OCI-M2 (cell line): ENCODE measurements around the gene CD302.
"Not testable (repeated sequence)": the region's sequence is repeated elsewhere in the genome, so short reads cannot be mapped to it uniquely, and the experiment has no call there.

ENCODE experiments used
- DNase-seq: peaks from one replicate; lab custom pipeline; 2025; ENCODE audit not compliant: unreplicated experiment; lab: John Stamatoyannopoulos, UW

CD302 gene, protein sequence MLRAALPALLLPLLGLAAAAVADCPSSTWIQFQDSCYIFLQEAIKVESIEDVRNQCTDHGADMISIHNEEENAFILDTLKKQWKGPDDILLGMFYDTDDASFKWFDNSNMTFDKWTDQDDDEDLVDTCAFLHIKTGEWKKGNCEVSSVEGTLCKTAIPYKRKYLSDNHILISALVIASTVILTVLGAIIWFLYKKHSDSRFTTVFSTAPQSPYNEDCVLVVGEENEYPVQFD

DNA sequence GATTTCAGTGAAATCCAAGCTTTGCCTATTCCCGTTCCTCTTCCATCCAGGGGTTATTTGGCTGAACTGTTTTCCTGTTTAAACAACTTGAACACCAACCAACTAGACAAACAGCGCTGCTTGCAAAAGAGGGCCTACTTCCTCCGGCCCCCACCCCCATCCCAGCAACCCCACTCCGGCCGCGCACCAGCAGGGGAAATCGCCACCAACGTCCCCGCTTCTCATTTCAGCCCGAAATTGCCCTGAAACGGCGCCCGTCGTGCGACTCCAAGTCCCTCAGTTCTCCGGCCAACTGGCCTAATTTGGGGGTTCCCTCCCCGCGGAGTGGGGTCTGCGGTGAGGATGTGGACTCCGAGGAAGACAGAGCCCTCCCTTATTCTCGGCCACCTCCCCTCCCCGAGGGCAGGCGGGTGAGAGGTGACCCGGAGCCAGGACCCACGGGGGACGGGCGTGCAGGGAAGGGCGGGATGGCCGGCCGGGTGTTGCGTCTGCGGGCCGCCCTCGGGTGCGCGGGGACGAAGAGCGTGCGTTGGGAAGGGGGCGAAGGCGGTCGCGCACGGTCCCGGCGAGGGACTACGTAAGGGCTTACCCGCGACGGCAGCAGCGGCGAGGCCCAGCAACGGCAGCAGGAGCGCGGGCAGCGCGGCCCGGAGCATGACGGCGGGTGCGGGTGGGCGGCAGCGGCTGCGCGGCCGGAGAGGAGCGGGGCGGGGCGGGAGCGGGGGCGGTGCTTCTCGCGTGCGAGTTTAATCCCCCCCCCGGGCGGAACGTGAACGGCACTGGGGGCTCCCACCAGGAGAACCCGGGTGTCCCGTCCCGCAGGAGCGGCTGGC is at the start of gene CD302:
Gene CD302 (minus strand): TSS at position 666 of the 833 bp plus-strand sequence. CDS start 10 bp downstream, at position 656.
- DNase-seq = no peak

DNA sequence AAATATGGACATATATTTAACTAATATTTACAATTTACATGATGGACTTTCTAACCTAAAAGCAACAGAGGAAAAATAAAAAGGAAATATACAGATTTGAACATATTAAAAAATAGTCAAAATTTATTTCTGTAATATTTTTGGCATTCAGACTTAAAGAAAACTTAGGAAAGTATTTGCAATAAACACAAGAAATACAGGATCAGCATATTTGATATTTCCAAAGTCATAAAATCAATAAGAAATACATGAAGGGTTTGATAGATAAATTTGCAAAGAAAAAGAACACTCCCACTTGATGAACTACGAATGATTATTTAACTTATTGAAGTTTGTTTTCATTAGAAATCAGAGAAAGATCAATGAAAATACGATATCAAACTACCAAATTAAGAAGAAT is 48.6 kb upstream of the CD302 start:
- no peak for DNase-seq

DNA sequence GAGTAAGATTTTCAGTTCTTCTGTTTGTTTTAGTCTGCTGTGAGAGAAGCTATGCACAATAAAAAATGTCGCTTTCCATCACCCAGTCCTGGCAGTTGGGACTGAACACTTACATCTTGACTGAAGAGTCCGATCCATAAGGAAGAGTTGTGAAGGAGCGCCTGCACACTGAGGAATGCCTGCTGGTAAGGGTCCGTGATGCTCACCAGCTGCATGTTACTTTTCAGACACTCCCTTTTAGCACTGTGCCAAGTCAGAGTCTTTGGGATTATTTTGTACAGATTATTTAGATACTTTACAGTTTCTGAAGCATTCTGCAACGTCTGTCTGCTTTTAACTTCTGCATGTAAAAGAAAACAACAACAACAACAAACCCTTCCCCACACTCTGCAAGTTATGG is 42.6 kb upstream of the CD302 start:
- no peak for DNase-seq

DNA sequence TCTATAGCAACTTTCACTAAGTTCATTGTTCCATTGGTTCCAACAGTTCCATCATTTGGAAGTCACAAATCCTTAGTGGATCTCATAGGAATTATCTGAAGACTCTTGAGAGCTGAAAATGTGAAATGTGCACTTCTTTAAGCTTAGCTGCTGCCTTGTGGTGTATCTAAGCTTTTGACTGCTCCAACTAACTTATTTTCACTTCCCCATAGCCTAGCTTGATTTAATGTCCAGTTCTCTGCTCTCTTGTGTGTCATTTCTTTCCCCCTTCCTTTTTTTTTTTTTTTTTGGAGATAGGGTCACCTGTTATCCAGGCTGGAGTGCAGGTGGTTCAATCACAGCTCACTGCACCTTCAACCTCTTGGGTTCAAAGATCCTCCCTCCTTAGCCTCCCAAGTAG is 34.9 kb upstream of the CD302 start:
- DNase-seq = no peak

DNA sequence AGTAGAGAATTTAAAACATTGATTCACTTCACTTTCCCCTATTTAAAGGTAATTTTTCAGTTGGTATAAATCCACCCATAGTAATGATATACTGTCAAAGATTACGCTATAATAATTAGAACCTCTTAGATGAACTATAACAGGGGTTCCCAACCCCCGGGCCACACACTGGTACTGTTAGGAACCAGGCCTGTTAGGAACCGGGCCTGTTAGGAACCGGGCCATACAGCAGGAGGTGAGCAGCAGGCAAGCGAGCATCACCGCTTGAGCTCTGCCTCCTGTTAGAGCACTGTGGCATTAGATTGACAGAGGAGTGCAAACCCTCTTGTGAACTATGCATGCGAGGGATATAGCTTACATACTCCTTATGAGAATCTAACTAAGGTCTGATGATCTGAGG is 34.0 kb upstream of the CD302 start:
- DNase-seq = no peak

DNA sequence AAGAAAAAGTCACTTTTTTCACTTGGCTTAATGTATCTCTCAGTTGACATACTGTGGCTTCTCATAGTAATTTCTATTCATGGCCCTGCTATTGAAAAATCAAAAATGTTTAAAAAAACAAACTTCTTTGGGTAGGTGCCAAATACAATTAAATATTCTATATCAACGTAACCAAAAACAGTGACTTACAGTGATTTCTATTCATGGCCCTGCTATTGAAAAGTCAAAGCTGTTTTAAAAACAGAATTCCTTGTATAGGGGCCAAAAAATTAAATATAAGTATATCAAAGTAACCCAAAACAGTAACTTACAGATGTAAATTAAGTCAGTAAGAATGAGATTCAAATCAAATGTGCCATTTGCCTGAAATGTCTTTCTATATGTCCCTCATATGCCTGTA is 31.4 kb upstream of the CD302 start:
- DNase-seq = no peak

DNA sequence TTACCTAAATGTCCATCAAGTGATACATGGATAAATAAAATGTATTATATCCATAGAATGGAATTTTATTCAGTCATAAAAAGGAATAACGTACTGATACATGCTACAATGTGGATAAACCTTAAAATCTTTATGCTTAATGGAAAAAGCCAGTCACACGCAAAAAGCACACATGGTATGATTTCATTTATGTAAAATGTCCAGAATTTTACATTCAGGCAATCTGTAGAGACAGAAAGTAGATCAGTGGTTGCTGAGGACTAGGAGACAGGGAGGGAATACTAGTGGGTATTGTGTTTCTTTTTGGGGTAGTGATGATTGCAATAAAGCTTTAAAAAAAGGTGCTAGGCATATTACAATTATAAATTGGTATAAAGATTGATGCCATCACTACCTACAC is 30.7 kb upstream of the CD302 start:
- no peak for DNase-seq

DNA sequence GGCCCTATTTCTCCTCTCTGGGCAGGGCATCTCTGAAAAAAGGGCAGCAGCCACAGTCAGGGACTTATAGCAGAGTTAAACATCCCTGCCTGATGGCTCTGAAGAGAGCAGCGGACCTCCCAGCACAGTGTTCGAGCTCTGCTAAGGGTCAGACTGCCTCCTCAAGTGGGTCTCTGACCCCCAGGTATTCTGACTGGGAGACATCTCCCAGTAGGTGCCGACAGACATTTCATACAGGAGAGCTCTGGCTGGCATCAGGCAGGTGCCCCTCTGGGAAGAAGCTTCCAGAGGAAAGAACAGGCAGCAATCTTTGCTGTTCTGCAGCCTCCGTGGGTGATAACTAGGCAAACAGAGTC is 24.4 kb upstream of the CD302 start:
- not testable (repeated sequence) for DNase-seq

DNA sequence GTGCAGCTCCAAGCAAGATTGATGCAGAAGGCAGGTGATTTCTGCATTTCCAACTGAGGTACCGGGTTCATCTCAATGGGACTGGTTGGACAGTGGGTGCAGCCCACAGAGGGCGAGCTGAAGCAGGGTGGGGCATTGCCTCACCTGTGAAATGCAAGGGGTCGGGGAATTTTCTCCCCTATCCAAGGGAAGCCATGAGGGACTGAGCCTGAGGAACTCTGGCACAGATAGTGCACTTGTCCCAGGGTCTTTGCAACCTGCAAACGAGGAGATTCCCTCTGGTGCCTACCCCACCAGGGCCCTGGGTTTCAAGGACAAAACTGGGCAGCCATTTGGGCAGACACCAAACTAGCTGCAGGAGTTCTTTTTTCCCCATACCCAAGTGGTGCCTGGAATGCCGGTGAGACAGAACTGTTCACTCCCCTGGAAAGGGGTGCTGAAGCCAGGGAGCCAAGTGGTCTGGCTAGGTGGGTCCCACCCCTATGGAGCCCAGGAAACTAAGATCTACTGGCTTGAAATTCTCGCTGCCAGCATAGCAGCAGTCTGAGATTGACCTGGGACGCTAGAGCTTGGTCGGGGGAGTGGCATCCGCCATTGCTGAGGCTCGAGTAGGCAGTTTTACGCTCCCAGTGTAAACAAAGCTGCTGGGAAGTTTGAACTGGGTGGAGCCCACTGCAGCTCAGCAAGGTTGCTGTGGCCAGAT is 23.9 kb upstream of the CD302 start:
- not testable (repeated sequence) for DNase-seq

DNA sequence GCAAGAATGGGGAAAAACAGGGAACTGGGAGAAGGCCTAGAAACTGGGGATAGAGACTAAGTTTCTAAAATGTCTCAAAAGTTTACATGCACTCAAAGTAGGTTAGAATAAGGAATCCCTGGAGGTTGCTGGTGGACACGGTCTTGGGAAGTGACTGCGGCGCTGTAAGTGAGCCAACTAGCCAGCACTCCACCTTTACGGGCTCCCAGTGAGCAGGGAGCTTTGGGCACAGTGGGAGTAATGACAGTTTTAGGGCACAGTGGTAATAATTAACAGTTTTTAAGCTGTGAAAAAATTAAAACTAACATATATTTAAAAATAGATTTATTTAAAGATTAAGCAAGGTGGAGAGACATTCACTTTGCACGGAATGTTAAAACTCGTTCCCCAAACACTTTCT is 20.9 kb upstream of the CD302 start:
- DNase-seq = no peak

DNA sequence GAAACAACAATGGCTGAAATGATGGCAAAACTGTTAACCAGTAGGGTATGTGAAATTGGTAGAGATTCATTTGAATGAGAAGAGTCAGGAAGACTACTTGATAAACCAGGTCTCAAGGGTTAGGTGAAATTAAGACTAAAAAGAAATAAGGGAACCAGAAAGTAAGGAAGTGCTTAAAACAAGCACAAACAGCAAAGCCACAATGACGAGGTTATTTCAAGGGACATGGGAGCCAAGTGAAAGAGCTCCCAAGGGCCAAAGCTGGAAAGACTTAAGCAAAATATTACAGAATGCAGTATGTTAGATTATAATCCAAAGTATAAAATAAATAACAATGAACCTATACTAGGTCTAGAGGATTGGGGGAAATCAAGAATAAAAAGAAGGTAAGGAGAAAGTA is 19.3 kb upstream of the CD302 start:
- no peak for DNase-seq

DNA sequence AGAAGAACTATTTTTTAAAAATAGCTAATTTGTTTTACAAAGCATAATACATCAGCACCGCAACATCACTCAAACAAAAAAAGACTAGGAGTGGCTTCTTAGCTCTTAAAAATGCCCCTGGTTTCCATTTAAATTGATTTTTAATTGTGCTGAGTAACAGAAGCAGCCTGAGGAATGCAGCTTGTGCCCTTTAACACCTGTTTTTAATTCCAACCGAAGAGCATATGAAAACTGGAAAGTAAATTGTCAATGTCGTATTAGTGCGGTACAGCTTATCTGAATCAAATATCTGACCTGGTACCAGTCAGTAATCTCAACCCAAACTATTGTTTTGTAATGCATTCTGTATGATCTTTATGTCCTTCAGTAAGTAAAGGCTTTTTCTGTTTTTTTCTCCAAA is 13.2 kb upstream of the CD302 start:
- DNase-seq = no peak

DNA sequence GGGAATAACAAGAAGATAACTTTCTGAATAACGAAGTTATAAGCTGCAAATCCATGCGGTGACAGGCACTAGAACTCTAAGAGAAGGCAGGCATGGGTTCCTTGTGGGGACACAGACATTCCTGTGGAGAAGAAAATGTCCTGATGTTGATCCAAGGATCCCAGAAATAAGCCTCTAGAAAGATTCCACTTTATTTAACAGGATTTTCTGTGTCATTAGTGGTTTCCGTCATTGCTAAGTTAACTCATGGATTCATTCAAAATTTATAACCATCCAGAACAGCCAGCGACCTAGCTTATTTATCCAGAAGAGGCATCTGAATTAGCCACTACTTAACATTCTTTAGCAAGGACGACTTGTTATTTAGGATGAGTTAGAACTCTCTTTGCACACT is 10.0 kb upstream of the CD302 start:
- DNase-seq = no peak

DNA sequence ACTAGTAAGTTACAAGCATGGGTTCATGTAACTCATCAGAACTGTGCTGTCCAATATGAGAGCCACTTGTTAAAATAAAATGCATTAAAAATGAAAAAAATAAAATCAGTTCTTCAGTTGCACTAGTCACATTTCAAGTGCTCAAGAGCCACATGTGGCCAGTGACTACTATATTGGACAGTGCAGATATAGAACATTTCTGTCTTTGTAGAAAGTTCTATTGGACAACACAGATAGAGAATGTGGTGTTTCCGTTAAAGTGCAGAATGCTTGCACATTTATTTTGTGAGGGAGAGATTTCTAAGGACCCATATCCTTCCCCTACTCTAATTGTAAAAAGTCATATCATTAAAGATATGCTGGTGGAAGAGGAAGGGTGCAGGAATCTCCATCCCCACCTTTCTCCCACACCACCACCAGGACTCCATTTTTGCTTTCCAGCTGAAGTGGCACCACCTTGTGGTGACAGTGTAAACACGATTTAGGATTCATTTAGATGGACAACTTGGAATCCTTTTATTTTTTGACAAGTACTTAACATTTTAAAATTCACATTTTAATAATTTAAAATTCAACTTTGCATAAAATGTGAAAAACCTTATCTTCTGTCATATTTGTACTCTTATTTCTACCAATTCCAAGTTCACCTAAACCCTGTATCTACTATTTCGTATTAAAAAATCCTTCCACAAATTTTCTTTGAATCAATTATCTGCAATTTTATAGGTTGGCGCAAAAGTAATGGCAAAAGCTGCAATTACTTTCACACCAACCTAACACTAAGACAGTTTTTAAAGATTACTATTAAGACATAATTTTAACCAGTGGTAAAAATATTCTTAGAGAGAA is 9.4 kb upstream of the CD302 start:
- no peak for DNase-seq

DNA sequence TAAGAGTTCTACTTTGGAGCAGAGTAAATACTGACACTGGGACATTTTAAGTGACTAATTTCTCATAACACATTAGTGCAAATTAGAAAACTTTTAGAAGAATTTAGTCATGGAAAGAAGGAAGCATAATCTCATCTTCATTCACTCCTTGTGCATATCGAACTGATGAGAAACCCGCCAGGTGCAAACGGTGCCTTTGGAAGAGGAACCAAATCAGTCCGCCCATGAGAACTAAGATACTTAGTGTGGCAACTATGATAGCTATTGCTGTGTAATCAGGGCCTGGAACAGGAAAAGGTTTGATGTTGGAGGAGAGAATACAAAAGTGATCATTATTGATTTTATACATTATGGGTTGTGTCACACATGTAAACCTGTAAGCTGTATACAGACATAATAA is 6.9 kb upstream of the CD302 start:
- DNase-seq = no peak

DNA sequence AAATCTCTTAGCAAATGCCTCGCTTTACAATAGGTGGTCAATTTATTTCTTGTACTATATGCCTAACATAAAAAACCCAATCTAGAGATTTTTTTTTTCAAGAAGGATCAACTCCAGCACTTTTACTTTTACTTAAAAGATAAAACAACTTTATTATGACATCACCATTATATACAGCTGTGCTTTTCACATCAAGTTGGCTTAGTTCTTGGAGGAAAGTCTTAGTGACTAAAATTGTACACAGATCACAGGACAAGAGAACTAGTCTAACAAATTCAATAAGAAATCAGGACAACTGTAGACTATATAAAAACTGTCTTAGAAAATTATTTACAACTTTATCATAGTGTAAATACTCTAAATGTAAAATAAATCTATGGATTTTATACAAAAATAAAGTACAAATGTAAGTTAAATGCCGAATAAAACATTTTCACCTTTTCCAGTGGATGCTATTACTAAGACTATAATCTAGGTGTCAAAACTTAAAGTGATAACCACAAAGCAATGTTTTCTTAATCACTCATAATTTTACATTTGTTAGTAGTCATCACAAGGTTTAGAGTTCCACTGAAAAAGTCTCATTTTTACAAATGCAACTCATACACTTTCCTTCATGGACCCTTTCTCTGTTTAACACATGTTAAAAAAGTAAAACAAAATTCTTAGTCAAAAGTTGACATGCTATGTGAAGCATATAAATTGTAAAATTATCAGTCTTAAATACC is 5.4 kb upstream of the CD302 start:
- no peak for DNase-seq

DNA sequence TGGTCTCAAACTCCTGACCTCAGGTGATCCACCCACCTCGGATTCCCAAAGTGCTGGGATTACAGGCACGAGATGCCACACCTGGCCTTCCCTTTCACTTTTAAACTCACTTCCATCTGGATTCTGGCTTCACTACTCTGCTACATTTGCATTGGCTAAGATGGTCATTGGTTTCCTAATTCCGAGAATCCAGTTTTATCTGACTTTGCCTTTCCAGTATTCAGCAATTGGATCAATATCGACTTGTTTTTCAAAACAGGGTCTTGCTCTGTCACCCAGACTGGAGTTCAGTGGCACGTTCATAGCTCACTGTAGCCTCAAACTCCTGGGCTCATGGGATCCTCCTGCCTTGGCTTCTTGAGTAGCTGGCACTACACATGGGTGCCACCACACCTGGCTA is 4.7 kb upstream of the CD302 start:
- no peak for DNase-seq

DNA sequence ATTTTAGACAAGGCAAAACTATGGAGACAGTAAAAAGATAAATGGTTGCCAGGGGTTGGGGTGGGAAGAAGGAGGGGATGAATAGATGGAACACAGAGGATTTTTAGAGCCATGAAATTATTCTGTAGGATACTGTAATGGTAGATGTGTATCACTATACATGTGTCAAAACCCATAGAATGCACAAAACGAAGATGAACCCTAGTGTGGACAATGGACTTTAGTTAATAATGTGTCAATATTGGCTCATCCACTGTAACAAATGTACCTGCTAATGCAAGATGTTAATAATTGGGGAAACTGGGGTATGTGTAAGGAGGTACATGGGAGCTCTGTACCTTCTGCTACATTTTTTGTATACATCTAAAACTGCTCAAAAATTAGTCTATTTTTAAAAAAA is 1.8 kb upstream of the CD302 start:
- no peak for DNase-seq

DNA sequence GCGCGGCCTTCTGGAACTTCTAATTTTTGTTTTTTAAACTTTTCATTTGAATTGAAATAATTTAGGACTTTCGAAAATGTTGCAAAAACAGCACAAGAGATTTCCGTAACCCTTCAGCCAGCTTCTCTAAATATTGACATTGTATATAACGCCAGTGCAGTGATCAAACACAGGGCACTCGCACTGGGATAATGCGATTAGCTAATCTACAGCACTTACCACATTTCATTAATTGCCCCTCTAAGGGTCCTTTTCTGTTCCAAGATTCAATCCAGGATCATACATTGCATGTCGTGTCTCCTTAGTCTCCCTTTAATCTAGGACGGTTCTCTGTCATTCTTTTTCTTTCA is 343 bp upstream of the CD302 start:
- DNase-seq = no peak

DNA sequence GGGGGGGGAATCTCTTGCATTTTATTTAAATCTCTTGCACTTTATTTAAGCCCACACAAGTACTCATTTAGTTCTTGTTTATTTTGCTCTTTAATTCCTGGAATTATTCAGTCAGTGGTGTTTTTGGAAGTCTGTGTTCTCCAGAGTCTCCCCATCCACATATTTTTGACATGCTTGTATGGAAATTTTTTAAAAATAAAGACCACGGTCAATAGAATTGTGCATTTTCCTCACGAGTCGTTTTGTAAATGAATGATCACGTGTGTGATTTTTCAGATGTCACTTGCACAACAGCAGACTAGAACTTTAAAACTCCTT is 824 bp downstream of the CD302 start:
- no peak for DNase-seq
